Raji (cell line): ENCODE results near the gene CRY1.

ENCODE experiments used
- POLR2A ChIP-seq: IDR thresholded peaks from 2 replicates; pipeline ENCODE4 v1.6.1; 2011; ENCODE audit warnings: low read depth, low read length, control low read depth; ENCODE audit not compliant: insufficient read depth

CRY1 gene

DNA sequence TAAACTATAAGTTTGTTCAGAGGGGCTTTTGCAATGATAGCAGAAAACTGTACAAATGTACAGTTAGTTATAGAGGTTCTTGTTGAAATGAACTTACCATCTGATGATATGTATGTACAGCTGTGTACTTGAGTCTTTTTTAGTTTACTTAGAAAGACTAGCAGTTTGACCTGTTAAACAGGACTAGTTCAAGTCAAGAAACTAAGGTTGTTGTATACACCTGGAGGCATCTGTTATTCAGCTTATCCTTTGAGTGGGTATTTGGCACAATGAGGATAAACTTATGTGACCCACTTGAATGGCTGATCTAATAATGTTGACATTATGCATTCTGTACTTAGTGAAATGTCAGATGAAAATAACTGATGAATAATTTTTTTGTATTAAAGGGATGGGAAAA lies 119.8 kb downstream of the CRY1 start:
- no peak for TF ChIP-seq POLR2A

- TF ChIP-seq POLR2A = no peak
Measured at GRCh38 chr12:106971065-106971464, 122.3 kb downstream of the CRY1 start.

DNA sequence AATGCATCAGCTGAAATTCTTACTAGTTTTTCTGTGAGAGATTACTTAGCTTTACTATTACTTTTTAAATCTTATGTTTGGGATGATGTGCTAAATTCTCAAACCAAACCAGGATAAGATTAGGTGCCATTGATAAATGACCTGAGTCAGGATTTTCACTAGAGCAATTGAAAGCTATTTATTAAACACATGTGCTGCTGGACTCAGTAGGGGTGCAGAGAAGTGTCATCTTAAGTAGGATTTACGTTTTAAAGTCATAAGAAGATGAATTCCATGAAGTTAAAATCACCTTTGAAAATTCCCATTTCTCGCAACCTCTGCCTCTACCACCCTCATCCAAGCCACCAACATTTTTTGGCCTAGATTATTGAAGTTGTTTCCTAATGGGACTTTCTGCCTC lies 128.8 kb downstream of the CRY1 start:
- no peak for TF ChIP-seq POLR2A

- TF ChIP-seq POLR2A = no peak
Measured at GRCh38 chr12:106962286-106962685, 131.1 kb downstream of the CRY1 start.

- no peak for TF ChIP-seq POLR2A
Measured at GRCh38 chr12:106960443-106960842, 132.9 kb downstream of the CRY1 start.

GRCh38 chr12:106957583-106957982 lies 135.8 kb downstream of the CRY1 start:
- no peak for TF ChIP-seq POLR2A

DNA sequence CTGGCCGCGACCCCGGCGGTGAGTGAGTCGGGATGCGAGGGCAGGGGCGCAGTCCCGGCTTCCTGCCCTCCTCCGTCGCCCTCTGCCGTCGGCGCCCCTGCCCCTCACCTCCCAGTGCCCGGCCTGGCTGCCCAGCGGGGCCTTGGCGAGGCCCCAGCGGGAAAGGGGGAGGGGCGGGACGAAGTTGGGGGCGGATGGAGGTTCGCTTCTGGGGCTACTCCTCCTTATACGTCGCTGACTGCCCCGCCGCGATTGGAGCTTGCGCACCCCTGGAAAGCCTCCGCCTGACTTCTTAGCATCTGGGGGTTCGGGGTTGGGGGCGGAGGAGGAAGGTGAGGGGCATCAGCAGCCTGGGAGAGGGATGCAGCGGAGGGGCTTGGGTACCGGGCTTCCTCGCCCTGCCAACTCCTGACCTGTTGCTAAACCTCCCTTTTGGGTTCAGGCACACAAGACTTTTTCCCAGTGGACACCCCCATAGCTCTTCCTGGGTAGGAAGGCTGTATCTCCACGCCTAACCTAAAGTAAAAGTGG lies 137.2 kb downstream of the CRY1 start:
- no peak; the same call in 1 of the 2 replicates for TF ChIP-seq POLR2A

DNA sequence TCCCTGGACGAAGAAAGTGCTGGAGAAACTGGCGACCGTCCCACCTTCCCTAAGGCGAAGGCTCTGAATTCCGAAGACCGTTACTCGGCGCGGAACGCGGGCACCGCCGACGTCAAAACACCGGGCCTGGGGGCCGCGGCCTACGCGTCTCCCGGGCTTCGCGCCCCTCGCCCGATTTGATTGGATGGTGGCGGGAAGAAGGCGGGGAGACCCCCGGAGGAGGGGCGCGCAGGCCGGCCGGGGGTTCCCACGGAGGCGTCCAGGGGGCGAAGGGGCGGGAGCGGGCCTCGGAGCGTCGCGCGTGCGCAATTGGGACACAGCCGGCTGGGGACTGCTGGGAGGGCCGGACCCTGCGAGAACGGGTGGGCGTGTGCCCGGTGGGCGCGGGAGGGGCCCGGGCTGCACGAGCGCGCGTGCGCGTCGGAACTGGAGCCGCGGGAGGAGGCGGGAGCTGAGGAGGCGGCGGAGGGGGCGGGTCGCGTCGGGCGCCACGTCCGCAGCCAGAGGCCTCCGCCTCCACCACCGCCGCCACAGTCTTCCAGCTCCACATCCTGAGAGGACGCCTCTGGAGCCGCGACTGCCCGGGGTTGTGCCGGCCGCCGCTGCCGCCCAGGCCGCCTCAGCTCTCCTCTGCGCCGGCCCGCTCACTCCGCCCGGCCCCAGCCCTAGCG lies 137.8 kb downstream of the CRY1 start, which contains the start of gene TMEM263:
TMEM263 (plus strand) TSS at position 531 of the 671 bp plus-strand sequence. CDS start 11,210 bp downstream, outside the sequence.
- TF ChIP-seq POLR2A = peak; percentile 68

GRCh38 chr12:106954462-106955376 lies 138.6 kb downstream of the CRY1 start:
- TF ChIP-seq POLR2A = no peak

- TF ChIP-seq POLR2A = no peak
Measured at GRCh38 chr12:106953352-106954250, 139.7 kb downstream of the CRY1 start.

DNA sequence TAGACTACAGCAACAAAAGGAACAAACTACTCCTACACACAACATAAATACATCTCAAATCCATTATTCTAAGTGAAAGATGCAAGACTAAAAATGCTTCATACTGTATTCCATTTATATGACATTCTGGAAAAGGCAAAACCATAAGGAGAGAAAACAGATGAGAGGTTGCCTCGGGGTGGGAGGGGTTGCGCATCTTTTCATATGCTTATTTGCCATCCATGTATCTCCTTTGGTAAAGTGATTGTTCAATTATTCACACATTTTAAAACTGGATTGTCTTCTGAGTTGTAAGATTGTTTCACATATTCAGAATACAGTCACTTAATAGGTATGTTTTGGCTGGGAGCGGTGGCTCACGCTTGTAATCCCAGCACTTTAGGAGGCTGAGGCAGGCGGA lies 142.8 kb downstream of the CRY1 start:
- TF ChIP-seq POLR2A = no peak

GRCh38 chr12:106947461-106947860 lies 145.9 kb downstream of the CRY1 start:
- TF ChIP-seq POLR2A = no peak

DNA sequence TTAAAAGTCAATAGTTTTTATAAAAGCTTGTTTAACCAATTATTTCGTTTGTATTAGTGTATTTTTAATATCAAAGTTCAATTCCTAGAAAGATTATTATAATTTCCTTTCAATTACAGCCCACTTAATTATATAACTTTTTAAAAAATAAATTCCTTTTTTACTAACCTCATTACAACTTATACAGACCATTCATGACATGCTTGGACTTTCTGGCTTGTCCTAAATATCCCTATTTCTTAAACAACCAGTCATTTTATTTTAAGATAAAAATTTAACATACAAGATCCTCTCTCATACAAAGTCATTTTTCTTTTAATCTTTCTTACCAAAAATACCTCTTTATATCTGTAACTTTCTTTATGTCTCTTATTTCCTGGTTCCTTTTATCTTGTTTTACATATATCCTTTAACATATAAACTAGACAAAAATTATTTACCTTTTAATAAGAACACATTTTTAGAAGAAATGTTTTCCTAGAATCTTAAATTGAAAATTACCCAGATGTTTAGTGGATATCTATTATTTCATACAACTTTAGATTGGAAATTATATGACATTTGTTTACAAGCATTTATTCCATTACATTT lies 148.0 kb downstream of the CRY1 start:
- no peak for TF ChIP-seq POLR2A

DNA sequence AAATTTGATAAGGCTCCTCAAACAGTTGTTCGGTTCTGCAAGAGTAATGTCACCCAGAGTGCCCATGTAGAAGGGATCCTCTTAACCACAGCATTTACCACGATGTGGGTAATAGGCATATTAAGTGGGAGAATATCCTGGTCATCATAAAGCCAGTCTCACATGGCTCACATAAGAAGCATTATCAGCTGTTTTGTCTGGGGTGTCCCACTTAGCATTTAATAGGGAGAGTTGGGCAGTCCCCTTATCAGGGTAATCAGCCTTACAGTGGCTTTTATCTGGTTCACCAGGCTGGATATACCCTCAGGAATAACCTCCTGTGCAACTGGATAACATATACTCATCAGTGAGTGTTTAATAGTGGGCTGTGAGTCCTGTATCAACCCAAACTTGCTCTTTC lies 150.6 kb downstream of the CRY1 start:
- no peak for TF ChIP-seq POLR2A

GRCh38 chr12:106941481-106942156 lies 151.7 kb downstream of the CRY1 start:
- no peak for TF ChIP-seq POLR2A
